Panc1 (cell line): ENCODE results near the gene FOSB.

Source experiments
- CTCF ChIP-seq: fragments of 450-650 bp; IDR thresholded peaks from 2 replicates; pipeline ENCODE4 v1.5.1; 2017; ENCODE audit warnings: mild to moderate bottlenecking
- POLR2AphosphoS5 ChIP-seq: IDR thresholded peaks from 2 replicates; pipeline ENCODE4 v1.6.1; 2012; ENCODE audit warnings: mild to moderate bottlenecking, low read depth, low read length, moderate library complexity

- TF ChIP-seq CTCF (no peak), POLR2AphosphoS5 (no peak)
Measured at GRCh38 chr19:45420871-45421270, 46.9 kb upstream of the FOSB start.
